ENCODE data around the gene SIK3. TPM values are rescaled to one million over a fixed set of nuclear protein-coding genes. Genes with fewer than 3 reads are reported as not detected.

The SIK3 gene
- polyA plus RNA-seq, 1 experiment: 9.0 TPM

DNA sequence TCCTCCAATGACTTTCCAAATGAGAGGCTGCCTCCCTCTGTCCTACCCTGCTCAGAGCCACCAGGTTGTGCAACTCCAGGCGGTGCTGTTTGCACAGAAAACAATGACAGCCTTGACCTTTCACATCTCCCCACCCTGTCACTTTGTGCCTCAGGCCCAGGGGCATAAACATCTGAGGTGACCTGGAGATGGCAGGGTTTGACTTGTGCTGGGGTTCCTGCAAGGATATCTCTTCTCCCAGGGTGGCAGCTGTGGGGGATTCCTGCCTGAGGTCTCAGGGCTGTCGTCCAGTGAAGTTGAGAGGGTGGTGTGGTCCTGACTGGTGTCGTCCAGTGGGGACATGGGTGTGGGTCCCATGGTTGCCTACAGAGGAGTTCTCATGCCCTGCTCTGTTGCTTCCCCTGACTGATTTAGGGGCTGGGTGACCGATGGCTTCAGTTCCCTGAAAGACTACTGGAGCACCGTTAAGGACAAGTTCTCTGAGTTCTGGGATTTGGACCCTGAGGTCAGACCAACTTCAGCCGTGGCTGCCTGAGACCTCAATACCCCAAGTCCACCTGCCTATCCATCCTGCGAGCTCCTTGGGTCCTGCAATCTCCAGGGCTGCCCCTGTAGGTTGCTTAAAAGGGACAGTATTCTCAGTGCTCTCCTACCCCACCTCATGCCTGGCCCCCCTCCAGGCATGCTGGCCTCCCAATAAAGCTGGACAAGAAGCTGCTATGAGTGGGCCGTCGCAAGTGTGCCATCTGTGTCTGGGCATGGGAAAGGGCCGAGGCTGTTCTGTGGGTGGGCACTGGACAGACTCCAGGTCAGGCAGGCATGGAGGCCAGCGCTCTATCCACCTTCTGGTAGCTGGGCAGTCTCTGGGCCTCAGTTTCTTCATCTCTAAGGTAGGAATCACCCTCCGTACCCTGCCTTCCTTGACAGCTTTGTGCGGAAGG, 265.6 kb downstream of the SIK3 start:
- Histone ChIP-seq H3K27me3 (ENCODE audit: control insufficient read depth, insufficient read depth, low read length) (no peaks in the 10 kb centered on the region), H3K9me3 (ENCODE audit: control insufficient read depth, insufficient read depth, low read length) (no peaks in the 10 kb centered on the region), H3K27ac (ENCODE audit: low read depth, low read length) (no peak overlapping the region), H3K4me3 (ENCODE audit: low read depth, low read length) (no peak overlapping the region)
- CTCF ChIA-PET: interaction anchor here (5.3 kb wide), 1 partner anchor 39 kb away, joined by 138 read pairs; the partner anchor contains the start of gene APOA5
- TF ChIP-seq, protein P1, sequence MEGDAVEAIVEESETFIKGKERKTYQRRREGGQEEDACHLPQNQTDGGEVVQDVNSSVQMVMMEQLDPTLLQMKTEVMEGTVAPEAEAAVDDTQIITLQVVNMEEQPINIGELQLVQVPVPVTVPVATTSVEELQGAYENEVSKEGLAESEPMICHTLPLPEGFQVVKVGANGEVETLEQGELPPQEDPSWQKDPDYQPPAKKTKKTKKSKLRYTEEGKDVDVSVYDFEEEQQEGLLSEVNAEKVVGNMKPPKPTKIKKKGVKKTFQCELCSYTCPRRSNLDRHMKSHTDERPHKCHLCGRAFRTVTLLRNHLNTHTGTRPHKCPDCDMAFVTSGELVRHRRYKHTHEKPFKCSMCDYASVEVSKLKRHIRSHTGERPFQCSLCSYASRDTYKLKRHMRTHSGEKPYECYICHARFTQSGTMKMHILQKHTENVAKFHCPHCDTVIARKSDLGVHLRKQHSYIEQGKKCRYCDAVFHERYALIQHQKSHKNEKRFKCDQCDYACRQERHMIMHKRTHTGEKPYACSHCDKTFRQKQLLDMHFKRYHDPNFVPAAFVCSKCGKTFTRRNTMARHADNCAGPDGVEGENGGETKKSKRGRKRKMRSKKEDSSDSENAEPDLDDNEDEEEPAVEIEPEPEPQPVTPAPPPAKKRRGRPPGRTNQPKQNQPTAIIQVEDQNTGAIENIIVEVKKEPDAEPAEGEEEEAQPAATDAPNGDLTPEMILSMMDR (IDR thresholded peaks at IDR 0.05; ENCODE audit: low read depth, low read length): no peak
- POLR2A ChIA-PET: no interaction called here
- DNase-seq (ENCODE audit: low read depth, low spot score): no peak

DNA sequence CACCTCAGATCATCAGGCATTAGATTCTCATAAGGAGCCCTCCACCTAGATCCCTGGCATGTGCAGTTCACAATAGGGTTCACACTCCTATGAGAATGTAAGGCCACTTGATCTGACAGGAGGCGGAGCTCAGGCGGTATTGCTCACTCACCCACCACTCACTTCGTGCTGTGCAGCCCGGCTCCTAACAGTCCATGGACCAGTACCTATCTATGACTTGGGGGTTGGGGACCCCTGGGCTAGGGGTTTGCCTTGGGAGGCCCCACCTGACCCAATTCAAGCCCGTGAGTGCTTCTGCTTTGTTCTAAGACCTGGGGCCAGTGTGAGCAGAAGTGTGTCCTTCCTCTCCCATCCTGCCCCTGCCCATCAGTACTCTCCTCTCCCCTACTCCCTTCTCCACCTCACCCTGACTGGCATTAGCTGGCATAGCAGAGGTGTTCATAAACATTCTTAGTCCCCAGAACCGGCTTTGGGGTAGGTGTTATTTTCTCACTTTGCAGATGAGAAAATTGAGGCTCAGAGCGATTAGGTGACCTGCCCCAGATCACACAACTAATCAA, 266.4 kb downstream of the SIK3 start:
- Histone ChIP-seq H3K27me3 (ENCODE audit: control insufficient read depth, insufficient read depth, low read length) (peaks cover 2% of the 10 kb centered on the region), H3K9me3 (ENCODE audit: control insufficient read depth, insufficient read depth, low read length) (no peaks in the 10 kb centered on the region), H3K4me3 (ENCODE audit: low read depth, low read length) (no peak overlapping the region), H3K27ac (ENCODE audit: low read depth, low read length) (no peak overlapping the region)
- ChIA-PET POLR2A (no interaction called here), CTCF (no interaction called here)
- TF ChIP-seq, protein P1 (IDR thresholded peaks at IDR 0.05; ENCODE audit: low read depth, low read length): no peak
- DNase-seq (ENCODE audit: low read depth, low spot score): no peak

DNA sequence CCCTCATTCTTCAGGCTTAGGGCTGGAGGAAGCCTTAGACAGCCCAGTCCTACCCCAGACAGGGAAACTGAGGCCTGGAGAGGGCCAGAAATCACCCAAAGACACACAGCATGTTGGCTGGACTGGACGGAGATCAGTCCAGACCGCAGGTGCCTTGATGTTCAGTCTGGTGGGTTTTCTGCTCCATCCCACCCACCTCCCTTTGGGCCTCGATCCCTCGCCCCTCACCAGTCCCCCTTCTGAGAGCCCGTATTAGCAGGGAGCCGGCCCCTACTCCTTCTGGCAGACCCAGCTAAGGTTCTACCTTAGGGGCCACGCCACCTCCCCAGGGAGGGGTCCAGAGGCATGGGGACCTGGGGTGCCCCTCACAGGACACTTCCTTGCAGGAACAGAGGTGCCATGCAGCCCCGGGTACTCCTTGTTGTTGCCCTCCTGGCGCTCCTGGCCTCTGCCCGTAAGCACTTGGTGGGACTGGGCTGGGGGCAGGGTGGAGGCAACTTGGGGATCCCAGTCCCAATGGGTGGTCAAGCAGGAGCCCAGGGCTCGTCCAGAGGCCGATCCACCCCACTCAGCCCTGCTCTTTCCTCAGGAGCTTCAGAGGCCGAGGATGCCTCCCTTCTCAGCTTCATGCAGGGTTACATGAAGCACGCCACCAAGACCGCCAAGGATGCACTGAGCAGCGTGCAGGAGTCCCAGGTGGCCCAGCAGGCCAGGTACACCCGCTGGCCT, 267.9 kb downstream of the SIK3 start:
- no peak for DNase-seq (ENCODE audit: low read depth, low spot score)
- ChIA-PET CTCF (interaction anchor here (0.7 kb wide), 1 partner anchor 39 kb away, joined by 3 read pairs; the partner anchor contains the start of gene APOA5), POLR2A (no interaction called here)
- Histone ChIP-seq H3K27ac (ENCODE audit: low read depth, low read length) (no peak overlapping the region), H3K27me3 (ENCODE audit: control insufficient read depth, insufficient read depth, low read length) (peaks cover 2% of the 10 kb centered on the region), H3K9me3 (ENCODE audit: control insufficient read depth, insufficient read depth, low read length) (no peaks in the 10 kb centered on the region), H3K4me3 (ENCODE audit: low read depth, low read length) (no peak overlapping the region)
- TF ChIP-seq, protein P1 (IDR thresholded peaks at IDR 0.05; ENCODE audit: low read depth, low read length): no peak

DNA sequence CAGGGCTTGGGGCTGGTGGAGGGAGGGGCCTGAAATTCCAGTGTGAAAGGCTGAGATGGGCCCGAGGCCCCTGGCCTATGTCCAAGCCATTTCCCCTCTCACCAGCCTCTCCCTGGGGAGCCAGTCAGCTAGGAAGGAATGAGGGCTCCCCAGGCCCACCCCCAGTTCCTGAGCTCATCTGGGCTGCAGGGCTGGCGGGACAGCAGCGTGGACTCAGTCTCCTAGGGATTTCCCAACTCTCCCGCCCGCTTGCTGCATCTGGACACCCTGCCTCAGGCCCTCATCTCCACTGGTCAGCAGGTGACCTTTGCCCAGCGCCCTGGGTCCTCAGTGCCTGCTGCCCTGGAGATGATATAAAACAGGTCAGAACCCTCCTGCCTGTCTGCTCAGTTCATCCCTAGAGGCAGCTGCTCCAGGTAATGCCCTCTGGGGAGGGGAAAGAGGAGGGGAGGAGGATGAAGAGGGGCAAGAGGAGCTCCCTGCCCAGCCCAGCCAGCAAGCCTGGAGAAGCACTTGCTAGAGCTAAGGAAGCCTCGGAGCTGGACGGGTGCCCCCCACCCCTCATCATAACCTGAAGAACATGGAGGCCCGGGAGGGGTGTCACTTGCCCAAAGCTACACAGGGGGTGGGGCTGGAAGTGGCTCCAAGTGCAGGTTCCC, 268.6 kb downstream of the SIK3 start, which contains the start of gene APOC3:
Gene APOC3, plus strand, starts transcription at position 383 of the 659 bp plus-strand sequence. CDS start 676 bp downstream, outside the sequence.
- H3K27ac ChIP-seq (ENCODE audit: low read depth, low read length): no peak within 1 kb of the TSS
- POLR2A ChIA-PET: interaction anchor here (0.6 kb wide), 1 partner anchor 350 kb away, joined by 3 read pairs; no protein-coding TSS in a partner anchor
- DNase-seq (ENCODE audit: low read depth, low spot score): no peak
- CTCF ChIA-PET: interaction anchor here (0.7 kb wide), 1 partner anchor 38 kb away, joined by 3 read pairs; the partner anchor contains the start of gene APOA5
- peaks cover 2% of the 10 kb centered on the region for H3K27me3 ChIP-seq (ENCODE audit: control insufficient read depth, insufficient read depth, low read length)
- H3K9me3 ChIP-seq (ENCODE audit: control insufficient read depth, insufficient read depth, low read length): no peaks in the 10 kb centered on the region
- H3K4me3 ChIP-seq (ENCODE audit: low read depth, low read length): no peak within 1 kb of the TSS
- TF ChIP-seq, protein P1 (IDR thresholded peaks at IDR 0.05; ENCODE audit: low read depth, low read length): no peak
